ENCODE data around the gene BTG4. TPM values are rescaled to one million over a fixed set of nuclear protein-coding genes. Genes with fewer than 3 reads are reported as not detected.

The BTG4 gene
- total and polyA plus RNA-seq, 2 donors (not counting 3 experiments of a cell fraction or from before 2014, with no cell fraction given) = not detected

DNA sequence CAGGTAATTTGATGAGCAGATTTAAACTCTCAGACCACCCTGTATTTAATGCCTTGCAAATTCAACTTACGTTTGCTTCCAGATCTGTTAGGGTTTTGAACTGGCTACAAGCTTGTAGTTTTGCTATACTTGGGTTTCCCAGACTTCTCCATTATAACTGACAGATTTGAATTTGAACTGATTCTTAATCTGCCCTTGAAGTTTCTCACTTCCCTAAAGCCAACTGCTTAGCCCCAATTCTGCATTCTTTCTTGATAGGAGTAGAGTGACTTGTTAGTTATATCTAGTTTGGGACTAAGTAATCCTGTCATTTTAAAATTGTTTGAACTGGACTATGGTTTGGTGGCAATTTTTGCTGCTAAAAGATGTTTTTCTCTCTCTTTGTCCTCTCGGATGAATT, 38.1 kb upstream of the BTG4 start:
- no peaks in the 10 kb centered on the region for H3K79me2 ChIP-seq (ENCODE audit: control insufficient read depth, insufficient read depth, low read length)
- H3K9me3 ChIP-seq (replicated peaks; ENCODE audit: control insufficient read depth, insufficient read depth, low read length) = no peaks in the 10 kb centered on the region
- H3K27ac ChIP-seq (ENCODE audit: insufficient read depth, low read depth, low read length) = no peak overlapping the region
- intact Hi-C loops (cut with micrococcal nuclease) = no loop called here
- H3K4me3 ChIP-seq (replicated peaks in 1 of 3; ENCODE audit: insufficient read depth in 1 of 3, low read depth in 1 of 3, low read length in 3 of 3) = no peak overlapping the region
- no peaks in the 10 kb centered on the region for H3K36me3 ChIP-seq (ENCODE audit: control insufficient read depth in 2 of 2, extremely low read depth in 1 of 2, insufficient read depth in 2 of 2, low read length in 2 of 2)
- no peaks in the 10 kb centered on the region for H3K9me1 ChIP-seq (replicated peaks; ENCODE audit: control insufficient read depth, extremely low read depth, insufficient read depth, low read length)
- H3K27me3 ChIP-seq (ENCODE audit: control insufficient read depth in 2 of 2, insufficient read depth in 2 of 2, low read length in 2 of 2) = peaks cover 15 to 22% of the 10 kb centered on the region in 2 experiments
- dilution Hi-C loops (cut with MboI; ENCODE audit: extremely low pct_ligation_motif_present, low sequenced_read_pairs) = no loop called here
- H3K4me2 ChIP-seq (ENCODE audit: insufficient read depth, low read length) = no peak overlapping the region
- no peaks in the 10 kb centered on the region for H3K4me1 ChIP-seq (ENCODE audit: control insufficient read depth, extremely low read depth, insufficient read depth, low read length)
- no TSS peak for BruUV-seq (replicated peaks)
- no peak overlapping the region for H3K9ac ChIP-seq (replicated peaks; ENCODE audit: extremely low read depth, insufficient read depth, low read length)
- DNase-seq (ENCODE audit: low read depth, low spot score) (no peak), FAIRE-seq (no peak)
- ChIA-PET CTCF (interaction anchor here (1.4 to 3.3 kb wide), 2 partner anchors 9 to 11 kb away, joined by 4 to 15 read pairs; no protein-coding TSS in a partner anchor), POLR2A (no interaction called here)
- TF ChIP-seq POLR2AphosphoS5 (IDR thresholded peaks at IDR 0.05; ENCODE audit: insufficient read depth, low read depth, low read length) (no peak), FOS (IDR thresholded peaks at IDR 0.05; ENCODE audit: borderline replicate concordance, insufficient read depth, low read length) (no peak), POLR2A (IDR thresholded peaks at IDR 0.05; ENCODE audit: low read depth, low read length) (no peak), EZH2 (IDR thresholded peaks at IDR 0.05; ENCODE audit: borderline replicate concordance, low read depth, low read length, severe bottlenecking) (no peak), MYC (IDR thresholded peaks at IDR 0.05; ENCODE audit: low read depth, low read length) (no peak), CTCF (IDR thresholded peaks at IDR 0.05; ENCODE audit: extremely low read depth in 1 of 2, insufficient read depth in 1 of 2, low read depth in 1 of 2, low read length in 2 of 2) (no peak), JUN (IDR thresholded peaks at IDR 0.05; ENCODE audit: borderline replicate concordance, insufficient read depth, insufficient read length, low read depth) (no peak), GATA2 (IDR thresholded peaks at IDR 0.05; ENCODE audit: insufficient read depth, insufficient read length, low read depth, low read length) (no peak)
- TF ChIP-seq, protein P1, sequence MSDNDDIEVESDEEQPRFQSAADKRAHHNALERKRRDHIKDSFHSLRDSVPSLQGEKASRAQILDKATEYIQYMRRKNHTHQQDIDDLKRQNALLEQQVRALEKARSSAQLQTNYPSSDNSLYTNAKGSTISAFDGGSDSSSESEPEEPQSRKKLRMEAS (IDR thresholded peaks at IDR 0.05; ENCODE audit: insufficient read depth, insufficient read length) = no peak
- no peak overlapping the region for H2AFZ ChIP-seq (ENCODE audit: low read depth, low read length)
- no peaks in the 10 kb centered on the region for H4K20me1 ChIP-seq (replicated peaks; ENCODE audit: control insufficient read depth, extremely low read depth, insufficient read depth, low read length)
